ENCODE data around the gene TNFSF8. TPM values are rescaled to one million over a fixed set of nuclear protein-coding genes. Genes with fewer than 3 reads are reported as not detected.

The TNFSF8 gene
- total RNA-seq, 1 donor: not detected

DNA sequence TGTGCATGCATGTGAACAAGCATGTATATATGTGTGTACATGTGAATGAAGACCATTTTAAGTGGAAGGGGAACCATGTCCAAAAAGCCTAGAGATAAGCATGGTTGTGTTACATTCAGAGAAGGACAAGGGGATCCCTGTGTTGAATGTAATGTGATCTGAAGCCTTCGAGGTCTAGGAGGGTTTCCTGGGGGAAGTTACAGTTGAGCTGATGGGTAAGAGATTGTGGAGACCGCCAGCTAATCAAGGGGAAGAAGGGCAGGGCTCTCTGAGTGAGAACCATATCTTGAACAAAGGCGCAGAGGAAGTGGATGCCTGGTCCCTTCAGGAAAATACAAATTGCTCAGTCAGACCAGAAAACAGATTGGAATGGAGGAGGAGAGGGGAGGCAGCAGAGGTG, 79.1 kb downstream of the TNFSF8 start:
- DNase-seq (ENCODE audit: low read depth): no peak
- no peak for TF ChIP-seq CTCF (IDR thresholded peaks at IDR 0.05; ENCODE audit: insufficient read depth, low read depth, low read length)
- no peak overlapping the region for H3K4me3 ChIP-seq (ENCODE audit: low read depth, low read length)

Other genes starting within 250 kb of the TNFSF8 start
- gene TEX48, start 248.4 kb downstream of the TNFSF8 start, total RNA-seq: not detected in 2 replicates
- 4.5 and 5.6 TPM in 2 replicates for gene TNFSF15, start 124.6 kb downstream of the TNFSF8 start, total RNA-seq
- gene TNC, start 187.6 kb upstream of the TNFSF8 start, total RNA-seq: 371 and 386 TPM in 2 replicates